HG02840 (cell line): ENCODE measurements around the gene KRTAP5-9.
"Not testable (repeated sequence)": the region's sequence is repeated elsewhere in the genome, so short reads cannot be mapped to it uniquely, and the experiment has no call there.

Experiments
- ATAC-seq: cut with Tn5 transposase; IDR thresholded peaks from one replicate; pipeline ENCODE4 v1.9.1; 2021; ENCODE audit warnings: mild to moderate bottlenecking, moderate library complexity, moderate number of reproducible peaks; ENCODE audit not compliant: unreplicated experiment, low FRiP score

KRTAP5-9 gene

DNA sequence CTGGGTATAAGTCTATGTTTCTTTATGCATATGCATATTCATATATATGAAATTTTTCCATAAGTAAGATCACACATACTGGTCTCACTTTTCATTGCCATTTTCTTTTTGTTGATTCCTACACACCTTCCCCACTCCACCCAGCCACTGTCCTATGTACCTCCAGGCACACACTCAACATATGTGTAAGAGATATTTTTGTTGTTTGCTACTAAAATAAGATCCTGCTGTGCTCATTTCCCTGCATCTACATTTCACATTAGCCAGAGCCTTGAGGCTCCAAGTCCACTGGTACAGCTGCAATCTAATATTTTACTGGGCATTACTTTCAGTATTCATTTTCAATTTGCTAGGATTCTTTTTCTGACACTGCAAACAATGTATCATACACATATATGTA lies 9.0 kb downstream of the KRTAP5-9 start:
- no peak for ATAC-seq

DNA sequence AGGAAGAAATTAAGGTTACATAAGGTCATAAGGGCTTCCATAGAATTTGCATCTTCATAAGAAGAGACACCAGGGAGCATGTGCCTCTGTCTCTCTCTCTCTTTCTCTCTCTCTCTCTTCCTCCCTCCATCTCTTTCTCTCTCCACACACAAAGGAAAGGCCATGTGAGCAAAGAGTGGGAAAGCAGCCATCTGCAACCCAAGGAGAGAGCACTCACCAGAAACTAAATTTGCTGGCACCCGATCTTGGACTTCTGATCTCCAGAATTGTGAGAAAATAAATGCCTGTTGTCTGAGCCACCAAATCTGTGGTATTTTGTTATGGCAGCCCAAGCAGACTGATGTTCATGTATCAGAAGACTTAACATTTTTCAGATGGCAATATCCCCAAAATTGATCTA lies 10.8 kb downstream of the KRTAP5-9 start:
- ATAC-seq: no peak

DNA sequence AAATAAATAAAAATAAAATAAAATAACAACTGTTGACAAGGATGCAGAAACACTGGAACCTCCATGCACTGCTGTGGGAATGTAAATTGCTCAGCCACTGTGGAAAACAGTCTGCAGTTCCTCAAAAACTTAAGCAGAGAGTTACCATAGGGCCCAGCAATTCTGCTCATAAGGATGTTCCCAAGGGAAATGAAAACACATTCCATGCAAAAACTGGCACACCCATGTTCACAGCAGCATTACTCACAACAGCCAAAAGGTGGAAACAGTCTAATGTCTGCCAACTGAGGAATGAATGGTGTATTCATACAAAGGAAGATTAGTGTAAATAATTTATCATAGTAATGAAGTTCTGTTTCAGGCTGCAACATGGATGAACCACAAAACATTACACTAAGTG lies 13.9 kb downstream of the KRTAP5-9 start:
- no peak for ATAC-seq

DNA sequence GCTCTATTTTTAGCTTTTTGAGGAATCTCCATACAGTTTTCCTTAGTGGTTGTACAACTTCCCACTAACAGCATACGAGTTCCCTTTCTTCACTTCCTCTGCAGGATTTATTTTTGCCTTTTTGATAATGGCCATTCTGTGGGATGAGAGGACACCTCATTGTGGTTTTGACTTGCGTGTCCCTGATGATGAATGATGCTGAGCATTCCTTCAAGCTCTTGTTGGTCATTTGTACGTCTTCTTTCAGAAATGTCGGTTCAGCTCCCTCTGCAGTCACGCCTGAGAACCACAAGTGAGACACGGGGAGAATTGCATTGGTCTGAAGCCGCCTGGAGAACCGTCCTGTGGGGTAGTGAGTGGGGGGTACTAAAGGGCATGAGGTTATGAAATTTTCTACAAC lies 15.2 kb downstream of the KRTAP5-9 start:
- no peak for ATAC-seq

DNA sequence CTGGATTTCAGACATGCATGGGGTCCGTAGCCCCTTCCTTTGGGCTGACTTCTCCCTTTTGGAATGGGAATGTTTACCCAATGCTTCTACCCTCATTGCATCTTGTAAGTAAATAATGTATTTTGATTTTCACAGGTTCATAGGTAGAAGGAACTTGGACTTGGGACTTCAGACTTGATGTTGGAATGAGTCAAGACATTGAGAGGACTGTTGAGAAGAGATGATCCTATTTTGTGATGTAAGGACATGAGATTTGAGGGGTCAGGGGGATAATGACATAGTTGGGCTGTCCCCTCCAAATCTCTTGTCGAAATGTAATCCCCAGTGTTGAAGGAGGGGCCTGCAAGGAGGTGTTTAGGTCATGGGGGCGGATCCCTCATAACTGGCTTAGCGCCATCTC lies 16.2 kb downstream of the KRTAP5-9 start:
- ATAC-seq: no peak

DNA sequence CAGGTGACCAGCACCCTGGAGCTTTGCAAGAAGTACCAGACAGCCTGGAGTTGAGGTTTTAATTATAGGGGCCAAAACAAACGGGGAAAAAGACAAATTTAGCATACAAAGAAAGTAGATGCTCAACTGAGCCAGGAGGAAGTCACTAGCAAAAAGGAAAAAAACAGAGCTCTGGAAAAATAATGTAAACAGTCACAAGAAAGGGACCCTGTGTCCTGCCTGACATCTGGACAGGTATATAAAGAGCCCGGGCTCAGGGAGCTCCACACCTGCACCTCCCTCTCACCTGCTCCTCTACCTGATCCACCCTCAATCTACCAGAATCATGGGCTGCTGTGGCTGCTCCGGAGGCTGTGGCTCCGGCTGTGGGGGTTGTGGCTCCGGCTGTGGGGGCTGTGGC lies 17.0 kb downstream of the KRTAP5-9 start, which contains the start of gene KRTAP5-10:
Gene KRTAP5-10 (plus strand): TSS at position 301 of the 400 bp plus-strand sequence. CDS start 25 bp downstream, at position 326.
- no peak for ATAC-seq

DNA sequence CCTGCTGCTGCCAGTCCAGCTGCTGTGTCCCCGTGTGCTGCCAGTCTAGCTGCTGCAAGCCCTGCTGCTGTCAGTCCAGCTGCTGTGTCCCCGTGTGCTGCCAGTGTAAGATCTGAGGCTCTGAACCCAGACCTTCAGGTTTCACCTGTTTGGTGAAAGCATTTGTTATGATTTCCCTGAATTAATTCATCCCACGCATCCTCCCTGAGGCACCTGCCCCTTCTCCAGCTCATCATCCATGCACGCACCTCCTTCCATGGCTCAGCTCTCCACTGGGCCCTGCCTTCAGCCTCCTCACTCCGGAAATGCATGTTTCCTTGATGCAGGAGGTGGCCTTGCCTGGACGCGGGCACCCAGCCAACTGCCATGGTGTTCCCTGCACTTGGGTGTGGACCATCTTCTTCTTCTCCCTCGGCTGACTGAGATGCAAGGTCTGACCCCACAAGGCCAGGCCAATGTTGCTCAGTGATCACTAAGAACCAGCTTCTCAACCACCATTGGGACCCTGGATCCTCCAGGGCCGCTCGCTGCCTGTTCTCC lies 17.9 kb downstream of the KRTAP5-9 start:
- ATAC-seq: no peak

DNA sequence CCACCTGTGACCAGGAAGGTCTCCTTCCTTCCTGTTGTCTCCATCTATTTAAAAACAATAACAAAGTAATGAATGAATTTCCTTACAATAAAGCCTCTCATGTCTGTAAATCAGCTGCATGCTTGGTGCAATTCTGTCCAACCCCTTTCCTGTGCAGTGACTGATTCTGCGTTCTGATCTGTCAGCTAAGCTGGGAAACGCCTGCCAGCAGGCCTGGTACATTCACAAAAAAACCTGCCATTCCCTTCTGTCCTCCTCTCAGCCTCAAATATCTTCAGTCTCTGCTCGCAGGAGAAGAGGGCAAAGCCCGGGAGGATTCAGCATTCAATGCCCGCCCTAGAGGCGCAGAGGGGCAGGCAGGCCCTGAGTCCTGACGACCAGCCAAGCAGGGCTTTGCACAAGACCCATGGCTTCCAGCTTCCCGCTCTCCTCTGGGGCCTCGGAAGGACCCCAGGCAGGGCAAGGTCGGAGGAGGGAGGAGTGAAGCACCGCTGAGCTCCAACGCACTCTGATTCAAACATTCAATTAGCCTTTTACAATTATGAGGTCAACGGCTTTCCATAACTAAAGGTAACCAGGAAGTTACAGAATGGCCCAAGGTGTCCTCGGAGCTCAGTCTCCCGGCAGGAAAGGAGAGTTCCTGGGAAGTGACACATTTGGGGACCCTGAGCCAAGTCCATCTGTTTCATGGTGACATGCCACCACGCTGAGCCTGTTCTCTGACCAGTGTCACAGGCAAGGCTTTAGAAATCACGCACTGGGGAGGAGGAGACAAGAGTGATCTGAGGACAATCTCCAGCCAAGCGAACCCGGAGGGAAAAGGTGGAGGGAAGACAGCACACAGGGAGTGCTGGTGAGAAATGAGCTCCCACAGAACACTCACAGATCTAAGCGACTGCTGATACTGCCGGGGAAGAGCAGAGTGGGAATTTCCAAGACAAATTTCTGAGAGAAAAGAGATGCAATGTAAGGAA lies 18.7 kb downstream of the KRTAP5-9 start:
- not testable (repeated sequence) for ATAC-seq

DNA sequence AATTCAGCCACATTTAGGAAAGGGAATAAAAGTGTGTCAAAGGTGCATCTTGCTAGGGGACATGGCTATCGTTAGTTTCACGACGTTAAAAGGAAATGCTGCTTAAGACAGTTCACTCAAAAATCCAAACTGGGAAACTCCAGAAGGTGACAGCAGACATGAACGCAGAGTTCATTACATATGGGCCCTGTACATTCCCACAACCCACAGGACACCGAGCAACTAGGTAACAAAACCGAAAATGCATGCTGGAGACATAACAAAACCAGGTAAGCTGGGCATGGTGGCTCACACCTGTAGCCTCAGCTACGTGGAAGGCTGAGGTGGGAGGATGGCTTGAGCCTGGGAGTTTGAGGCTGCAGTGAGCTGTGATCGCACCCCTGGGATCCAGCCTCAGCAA lies 19.4 kb downstream of the KRTAP5-9 start:
- ATAC-seq: not testable (repeated sequence)

DNA sequence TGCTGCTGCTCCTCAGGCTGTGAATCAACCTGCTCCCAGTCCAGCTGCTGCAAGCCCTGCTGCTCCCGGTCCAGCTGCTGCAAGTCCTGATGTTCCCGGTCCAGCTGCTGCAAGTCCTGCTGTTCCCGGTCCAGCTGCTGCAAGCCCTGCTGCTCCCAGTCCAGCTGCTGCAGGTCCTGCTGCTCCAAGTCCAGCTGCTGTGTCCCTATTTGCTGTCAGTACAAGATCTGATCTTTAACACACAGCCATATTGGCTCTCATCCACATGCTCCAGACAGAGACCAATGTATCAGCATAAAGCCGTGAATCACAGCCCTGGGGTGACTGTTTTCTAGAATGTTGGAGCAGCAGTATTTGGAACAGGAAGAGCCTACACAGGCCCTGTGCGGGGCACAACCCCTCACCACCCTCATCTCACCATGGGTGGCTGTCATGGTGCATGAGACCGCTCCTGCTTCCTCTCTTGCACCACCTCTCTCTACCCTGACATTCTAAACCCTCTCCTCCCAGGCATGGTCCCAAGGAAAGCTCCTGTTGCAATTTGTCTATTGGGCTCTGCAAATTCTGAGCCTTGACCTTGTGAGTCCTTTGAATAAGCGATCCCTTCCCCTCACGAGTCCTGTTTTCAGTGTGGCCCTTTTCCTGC lies 20.6 kb downstream of the KRTAP5-9 start:
- no peak for ATAC-seq

DNA sequence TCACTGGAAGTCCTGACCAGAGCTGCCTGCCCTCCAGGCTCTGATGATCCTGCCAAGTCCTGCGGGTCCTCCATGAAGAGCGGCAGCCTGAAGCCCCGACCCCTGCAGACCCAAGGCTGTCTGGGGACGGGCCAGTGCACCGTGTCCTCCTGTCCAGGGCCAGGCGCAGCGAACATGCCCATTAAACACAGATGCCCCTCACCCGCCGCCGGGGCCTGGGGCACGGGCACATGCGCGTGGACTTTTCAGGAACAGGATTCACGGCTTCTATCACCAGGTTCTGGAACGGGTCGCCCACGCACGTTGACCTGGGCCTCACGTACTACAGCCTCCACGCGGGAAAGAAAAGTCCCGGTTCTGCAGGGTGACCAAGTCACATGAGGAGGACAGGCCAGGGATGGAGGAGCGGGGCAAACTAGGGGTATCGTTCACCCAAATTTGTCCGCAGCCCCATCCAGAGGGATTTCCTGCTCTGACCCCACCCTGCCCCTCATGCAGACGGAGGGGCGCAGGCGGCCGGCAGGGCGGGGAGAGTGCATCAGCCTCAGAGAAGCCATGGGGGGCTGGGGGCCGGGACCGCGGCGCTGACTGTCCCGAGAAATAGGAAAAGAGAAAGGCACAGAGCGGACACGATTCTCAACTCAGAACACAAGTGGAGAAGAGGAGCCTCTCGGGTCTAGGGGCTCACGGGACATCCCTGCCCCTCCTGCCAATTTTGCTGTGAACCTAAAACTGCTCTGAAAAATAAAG lies 23.1 kb downstream of the KRTAP5-9 start:
- ATAC-seq: not testable (repeated sequence)

DNA sequence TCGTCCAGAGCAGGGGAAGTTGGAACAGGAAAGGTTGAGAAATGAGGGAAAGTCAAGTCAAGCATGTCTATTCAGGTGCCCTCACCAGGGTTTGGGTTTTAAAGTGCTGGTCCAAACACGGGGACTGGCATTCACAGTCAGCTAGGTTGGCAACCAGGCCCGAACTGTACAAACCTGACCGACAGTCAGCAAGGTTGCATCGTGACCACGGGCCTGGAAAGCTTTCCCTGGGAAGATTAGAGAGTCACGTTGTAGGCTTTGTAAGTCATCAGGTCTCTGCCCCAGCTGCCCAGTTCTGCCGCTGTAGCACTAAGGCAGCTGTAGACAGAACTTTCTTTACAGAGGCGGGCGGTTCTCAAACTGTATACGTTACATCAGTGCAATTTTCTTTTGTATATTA lies 24.6 kb downstream of the KRTAP5-9 start:
- no peak for ATAC-seq

DNA sequence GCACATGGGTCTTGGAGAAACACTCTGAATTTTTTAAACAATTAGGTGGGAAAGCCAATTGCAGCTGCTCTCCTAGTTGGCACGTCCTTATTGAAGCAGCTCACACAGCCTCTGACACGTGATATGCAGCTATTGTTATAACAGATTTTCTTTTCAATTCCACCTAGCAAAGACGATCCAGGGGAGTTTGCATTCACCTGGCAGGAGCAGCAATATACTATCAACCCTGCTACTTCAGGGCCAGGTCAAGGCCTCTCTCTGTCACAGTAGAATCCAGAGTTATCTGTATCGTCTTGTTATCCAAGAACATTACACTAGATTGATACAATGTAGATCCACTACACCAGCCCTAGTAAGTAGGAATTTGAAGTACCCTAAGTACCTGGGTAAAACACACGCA lies 26.2 kb downstream of the KRTAP5-9 start:
- no peak for ATAC-seq

DNA sequence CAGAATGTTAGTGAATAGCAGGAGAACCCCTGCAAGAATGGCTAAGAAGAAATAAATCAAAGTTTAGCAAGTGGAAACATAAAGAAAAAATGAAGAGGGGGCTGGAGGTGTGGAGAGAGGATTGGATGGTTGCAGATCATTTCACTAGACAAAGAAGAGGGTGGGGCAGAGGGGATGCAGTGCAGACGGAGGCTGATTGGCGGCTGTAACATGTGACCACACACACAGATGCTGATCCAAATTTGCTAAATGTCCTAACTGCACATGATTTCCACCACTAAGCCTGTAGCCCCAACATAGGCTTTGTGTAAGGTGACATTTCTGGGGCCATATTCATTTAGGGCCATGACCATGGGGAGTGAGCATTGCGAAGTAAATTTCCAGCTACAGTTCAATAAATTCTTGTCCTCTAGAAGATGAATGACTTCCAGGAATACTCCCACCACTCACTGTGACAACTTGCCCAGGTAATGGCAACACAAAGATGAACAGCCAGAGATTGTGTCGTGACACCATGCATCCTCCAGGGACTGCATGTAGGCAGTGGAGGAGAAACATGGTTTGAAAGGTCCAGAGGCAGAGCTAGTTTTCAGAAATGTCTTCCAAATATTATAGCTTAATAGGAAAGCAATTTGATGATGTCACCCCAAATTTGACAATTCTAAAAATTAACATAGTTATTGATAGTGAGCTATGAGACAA lies 27.7 kb downstream of the KRTAP5-9 start:
- ATAC-seq: no peak

DNA sequence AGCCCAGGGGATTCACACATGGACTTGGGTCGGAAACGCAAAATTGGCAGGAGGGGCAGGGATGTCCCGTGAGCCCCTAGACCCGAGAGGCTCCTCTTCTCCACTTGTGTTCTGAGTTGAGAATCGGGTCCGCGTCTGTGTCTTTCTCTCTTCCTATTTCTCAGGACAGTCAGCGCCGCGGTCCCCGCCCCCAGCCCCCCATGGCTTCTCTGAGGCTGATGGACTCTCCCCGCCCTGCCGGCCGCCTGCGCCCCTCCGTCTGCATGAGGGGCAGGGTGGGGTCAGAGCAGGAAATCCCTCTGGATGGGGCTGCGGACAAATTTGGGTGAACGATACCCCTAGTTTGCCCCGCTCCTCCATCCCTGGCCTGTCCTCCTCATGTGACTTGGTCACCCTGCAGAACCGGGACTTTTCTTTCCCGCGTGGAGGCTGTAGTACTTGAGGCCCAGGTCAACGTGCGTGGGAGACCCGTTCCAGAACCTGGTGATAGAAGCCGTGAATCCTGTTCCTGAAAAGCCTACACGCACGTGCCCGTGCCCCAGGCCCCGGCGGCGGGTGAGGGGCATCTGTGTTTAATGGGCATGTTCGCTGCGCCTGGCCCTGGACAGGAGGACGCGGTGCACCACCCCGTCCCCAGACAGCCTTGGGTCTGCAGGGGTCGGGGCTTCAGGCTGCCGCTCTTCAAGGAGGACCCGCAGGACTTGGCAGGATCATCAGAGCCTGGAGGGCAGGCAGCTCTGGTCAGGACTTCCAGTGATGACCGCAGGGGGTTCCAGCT lies 28.7 kb downstream of the KRTAP5-9 start:
- not testable (repeated sequence) for ATAC-seq

DNA sequence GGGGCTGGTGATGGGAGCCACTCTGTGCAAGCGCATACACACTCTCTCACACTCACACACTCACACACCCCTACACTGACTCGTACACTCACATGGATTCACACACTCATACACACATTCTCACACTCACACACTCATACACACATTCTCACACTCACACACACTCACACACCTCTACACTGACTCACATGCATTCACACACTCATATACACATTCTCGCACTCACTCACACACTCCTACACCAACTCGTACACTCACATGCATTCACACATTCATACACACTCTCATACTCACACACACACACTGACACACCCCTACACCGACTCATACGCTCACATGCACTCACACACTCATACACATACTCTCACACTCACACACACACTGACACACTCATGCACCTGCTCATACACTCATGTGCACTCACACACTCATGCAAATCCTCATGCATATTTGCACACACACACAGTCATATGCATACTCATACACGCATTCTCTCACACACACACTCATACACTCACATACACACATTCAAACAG lies 29.3 kb downstream of the KRTAP5-9 start:
- no peak for ATAC-seq

DNA sequence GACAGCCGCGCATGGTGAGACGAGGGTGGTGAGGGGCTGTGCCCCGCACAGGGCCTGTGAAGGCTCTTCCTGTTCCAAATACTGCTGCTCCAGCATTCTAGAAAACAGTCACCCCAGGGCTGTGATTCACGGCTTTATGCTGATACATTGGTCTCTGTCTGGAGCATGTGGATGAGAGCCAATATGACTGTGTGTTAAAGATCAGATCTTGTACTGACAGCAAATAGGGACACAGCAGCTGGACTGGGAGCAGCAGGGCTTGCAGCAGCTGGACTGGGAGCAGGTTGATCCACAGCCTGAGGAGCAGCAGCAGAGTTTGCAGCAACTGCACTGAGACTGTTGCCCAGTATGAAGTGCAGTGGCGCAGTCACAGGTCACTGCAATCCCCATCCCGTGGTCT lies 31.3 kb downstream of the KRTAP5-9 start:
- not testable (repeated sequence) for ATAC-seq

DNA sequence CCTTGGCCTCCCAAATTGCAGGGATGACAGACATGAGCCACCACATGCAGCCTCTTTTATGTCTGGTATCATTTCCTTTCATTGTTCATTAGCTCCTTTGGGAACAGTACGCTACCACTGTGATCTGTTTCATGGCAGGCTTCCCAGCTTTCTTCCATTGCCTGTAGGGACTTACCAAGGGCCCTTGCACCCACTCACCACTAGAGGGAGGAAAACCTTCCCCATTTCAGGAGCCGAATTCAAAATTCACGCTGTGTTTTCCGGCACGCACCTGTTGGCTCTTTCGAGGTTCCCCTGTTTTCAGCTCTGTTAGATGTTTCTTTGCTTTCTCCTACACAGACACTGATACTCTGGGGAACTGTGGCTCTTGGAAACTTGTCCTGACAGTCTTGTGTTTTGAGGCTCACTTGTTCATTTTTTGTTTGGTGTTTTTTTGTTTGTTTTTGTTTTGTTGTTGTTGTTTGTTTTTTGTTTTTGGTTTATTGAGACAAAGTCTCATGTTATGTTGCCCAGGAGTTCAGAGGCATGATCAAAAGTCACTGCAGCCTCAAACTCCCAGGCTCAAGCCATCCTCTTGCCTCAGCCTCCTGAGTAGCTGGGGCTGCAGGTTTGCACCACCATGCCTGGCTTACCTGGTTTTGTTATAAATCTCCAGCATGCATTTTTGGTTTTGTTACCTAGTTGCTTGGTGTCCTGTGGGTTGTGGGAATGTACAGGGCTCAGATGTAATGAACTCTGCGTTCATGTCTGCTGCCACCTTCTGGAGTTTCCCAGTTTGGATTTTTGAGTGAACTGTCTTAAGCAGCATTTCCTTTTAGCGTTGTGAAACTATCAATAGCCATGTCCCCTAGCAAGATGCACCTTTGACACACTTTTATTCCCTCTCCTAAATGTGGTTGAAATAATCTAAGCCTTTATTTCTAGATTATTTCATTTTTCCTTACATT lies 32.1 kb downstream of the KRTAP5-9 start:
- no peak for ATAC-seq
